ENCODE data around the gene FERMT2.

DNA sequence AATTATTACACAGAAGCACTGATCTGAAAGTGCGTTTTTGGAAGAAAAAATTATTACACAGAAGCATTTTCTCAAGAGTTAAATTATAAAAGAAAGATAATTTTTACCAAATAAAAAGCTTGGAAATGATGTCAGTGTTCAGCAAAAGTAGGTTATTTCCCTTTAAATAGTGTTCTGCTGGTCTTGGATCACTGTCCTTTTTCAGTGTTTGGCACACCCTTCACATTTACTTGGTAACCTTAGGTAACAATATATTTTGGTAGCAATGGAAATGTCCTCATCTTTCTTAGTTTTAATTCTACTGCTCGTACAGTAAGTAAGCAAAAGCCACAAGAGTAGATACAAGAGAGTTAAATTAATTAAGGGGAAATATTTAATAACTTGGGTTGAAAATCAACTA lies 40.3 kb downstream of the FERMT2 start:
- TF ChIP-seq, protein P1, sequence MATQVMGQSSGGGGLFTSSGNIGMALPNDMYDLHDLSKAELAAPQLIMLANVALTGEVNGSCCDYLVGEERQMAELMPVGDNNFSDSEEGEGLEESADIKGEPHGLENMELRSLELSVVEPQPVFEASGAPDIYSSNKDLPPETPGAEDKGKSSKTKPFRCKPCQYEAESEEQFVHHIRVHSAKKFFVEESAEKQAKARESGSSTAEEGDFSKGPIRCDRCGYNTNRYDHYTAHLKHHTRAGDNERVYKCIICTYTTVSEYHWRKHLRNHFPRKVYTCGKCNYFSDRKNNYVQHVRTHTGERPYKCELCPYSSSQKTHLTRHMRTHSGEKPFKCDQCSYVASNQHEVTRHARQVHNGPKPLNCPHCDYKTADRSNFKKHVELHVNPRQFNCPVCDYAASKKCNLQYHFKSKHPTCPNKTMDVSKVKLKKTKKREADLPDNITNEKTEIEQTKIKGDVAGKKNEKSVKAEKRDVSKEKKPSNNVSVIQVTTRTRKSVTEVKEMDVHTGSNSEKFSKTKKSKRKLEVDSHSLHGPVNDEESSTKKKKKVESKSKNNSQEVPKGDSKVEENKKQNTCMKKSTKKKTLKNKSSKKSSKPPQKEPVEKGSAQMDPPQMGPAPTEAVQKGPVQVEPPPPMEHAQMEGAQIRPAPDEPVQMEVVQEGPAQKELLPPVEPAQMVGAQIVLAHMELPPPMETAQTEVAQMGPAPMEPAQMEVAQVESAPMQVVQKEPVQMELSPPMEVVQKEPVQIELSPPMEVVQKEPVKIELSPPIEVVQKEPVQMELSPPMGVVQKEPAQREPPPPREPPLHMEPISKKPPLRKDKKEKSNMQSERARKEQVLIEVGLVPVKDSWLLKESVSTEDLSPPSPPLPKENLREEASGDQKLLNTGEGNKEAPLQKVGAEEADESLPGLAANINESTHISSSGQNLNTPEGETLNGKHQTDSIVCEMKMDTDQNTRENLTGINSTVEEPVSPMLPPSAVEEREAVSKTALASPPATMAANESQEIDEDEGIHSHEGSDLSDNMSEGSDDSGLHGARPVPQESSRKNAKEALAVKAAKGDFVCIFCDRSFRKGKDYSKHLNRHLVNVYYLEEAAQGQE (IDR thresholded peaks at IDR 0.05; ENCODE audit: low read depth), result no peak
- TF ChIP-seq TAF1 (IDR thresholded peaks at IDR 0.05; ENCODE audit: low read depth), result no peak
